Measurements from ENCODE around the gene OPTC. TPM values are rescaled to one million over a fixed set of nuclear protein-coding genes. Genes with fewer than 3 reads are reported as not detected.

Gene OPTC
- total RNA-seq, 5 donors from 2014 or later (not counting 1 experiment from before 2014, with no cell fraction given): not detected

DNA sequence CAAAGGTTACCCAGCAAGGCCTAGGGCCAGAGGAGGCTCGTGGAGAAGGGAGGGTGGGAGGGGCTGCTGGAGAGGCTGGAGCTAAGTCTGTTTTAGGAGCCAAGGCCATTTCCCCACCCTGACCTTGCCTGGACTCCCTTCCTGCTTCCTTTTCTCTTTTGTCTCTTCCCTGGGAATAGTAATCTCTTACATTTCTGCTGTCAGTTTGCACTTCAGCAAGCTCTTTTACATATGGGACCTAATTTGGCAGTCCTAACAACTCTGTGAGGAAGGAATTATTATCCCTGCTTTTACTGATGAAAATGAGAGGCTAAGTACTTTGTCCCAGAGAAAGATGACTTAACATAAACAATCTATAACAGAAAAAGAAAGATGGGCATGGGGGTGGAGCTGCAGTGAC lies 13.8 kb downstream of the OPTC start:
- no peak for DNase-seq
- Mint-ChIP-seq H3K9me3 (no peaks in the 10 kb centered on the region), H3K4me1 (peaks cover 12 to 20% (median 19%) of the 10 kb centered on the region in 3 donors), H3K27me3 (peaks cover 0 to 3% of the 10 kb centered on the region in 2 donors), H3K27ac (no peak overlapping the region), H3K36me3 (no peaks in the 10 kb centered on the region), H3K4me3 (no peak overlapping the region)
- CTCF ChIA-PET: interaction anchor here (1.0 to 1.6 kb wide), 2 partner anchors 106 to 158 kb away, joined by 3 read pairs; no protein-coding TSS in a partner anchor
- Histone ChIP-seq H3K36me3 (ENCODE audit: control insufficient read depth in 2 of 2, extremely low read depth in 1 of 2, insufficient read depth in 1 of 2, low read length in 1 of 2) (no peaks in the 10 kb centered on the region), H3K27me3 (replicated peaks in 1 of 2; ENCODE audit: control insufficient read depth in 2 of 2, extremely low read depth in 1 of 2, insufficient read depth in 2 of 2, low read length in 1 of 2) (peaks cover 0 to 5% of the 10 kb centered on the region in 2 experiments), H3K4me1 (ENCODE audit: control insufficient read depth in 1 of 2, extremely low read depth in 1 of 2, insufficient read depth in 2 of 2, low read length in 2 of 2) (peaks cover 4 to 7% of the 10 kb centered on the region in 2 experiments), H3K4me3 (ENCODE audit: control insufficient read depth in 1 of 2, extremely low read depth in 1 of 2, low read length in 1 of 2) (no peak overlapping the region), H3K27ac (ENCODE audit: low read length) (no peak overlapping the region), H3K9me3 (no peaks in the 10 kb centered on the region)
- POLR2A ChIA-PET: no interaction called here
- ATAC-seq (replicated peaks in 1 of 4): no peak
- no CpG with 5 or more reads among the region's 1 CpG for WGBS (ENCODE audit: insufficient coverage)

DNA sequence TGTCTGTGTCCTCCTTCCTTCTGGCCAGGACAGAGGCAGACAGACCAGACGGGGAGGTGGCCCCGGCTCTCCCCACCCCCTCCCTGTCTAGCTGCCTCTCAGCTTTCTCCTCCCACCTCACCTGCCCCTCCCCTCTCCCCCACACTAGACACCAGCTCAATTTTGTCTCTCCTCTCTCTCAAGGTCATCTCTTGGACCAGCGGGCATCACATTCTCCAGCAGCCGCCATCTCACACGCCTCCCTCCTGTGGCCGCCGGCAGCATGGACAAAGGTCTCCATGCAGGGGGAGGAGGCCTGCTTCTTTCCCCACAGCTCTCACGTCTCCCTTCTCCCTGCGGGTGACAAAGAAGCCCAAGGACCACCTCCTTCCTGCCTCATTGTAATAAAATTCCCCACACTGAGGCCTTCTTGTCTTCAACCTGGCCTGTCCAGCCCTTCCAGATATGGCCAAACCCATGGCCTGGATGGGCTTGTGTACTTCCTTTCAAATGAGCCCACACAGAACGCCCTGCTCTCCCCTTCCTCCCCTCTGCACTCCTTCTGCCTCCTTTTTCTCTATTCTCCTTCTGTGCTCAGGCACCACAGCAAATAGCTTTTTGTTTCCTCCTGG lies 14.6 kb downstream of the OPTC start:
- H3K4me3 ChIP-seq (ENCODE audit: control insufficient read depth in 1 of 2, extremely low read depth in 1 of 2, low read length in 1 of 2): no peak overlapping the region
- peaks cover 11 to 15% of the 10 kb centered on the region in 2 experiments for H3K4me1 ChIP-seq (ENCODE audit: control insufficient read depth in 1 of 2, extremely low read depth in 1 of 2, insufficient read depth in 2 of 2, low read length in 2 of 2)
- no peaks in the 10 kb centered on the region for H3K9me3 Mint-ChIP-seq
- H3K36me3 ChIP-seq (ENCODE audit: control insufficient read depth in 2 of 2, extremely low read depth in 1 of 2, insufficient read depth in 1 of 2, low read length in 1 of 2): no peaks in the 10 kb centered on the region
- no peak overlapping the region for H3K27ac Mint-ChIP-seq
- ATAC-seq (replicated peaks in 1 of 4) (no peak), DNase-seq (no peak)
- H3K27me3 ChIP-seq (replicated peaks in 1 of 2; ENCODE audit: control insufficient read depth in 2 of 2, extremely low read depth in 1 of 2, insufficient read depth in 2 of 2, low read length in 1 of 2): peaks cover 0 to 3% of the 10 kb centered on the region in 2 experiments
- peaks cover 0 to 1% of the 10 kb centered on the region in 2 donors for H3K27me3 Mint-ChIP-seq
- ChIA-PET CTCF (interaction anchor here (1.0 to 1.6 kb wide), 2 partner anchors 105 to 158 kb away, joined by 3 read pairs; no protein-coding TSS in a partner anchor), POLR2A (no interaction called here)
- no peaks in the 10 kb centered on the region for H3K9me3 ChIP-seq
- no peak overlapping the region for H3K4me3 Mint-ChIP-seq
- H3K4me1 Mint-ChIP-seq: peaks cover 20 to 28% (median 27%) of the 10 kb centered on the region in 3 donors
- 81% methylated on average over 10 of the region's 10 CpGs for WGBS (ENCODE audit: insufficient coverage)
- no peaks in the 10 kb centered on the region for H3K36me3 Mint-ChIP-seq
- H3K27ac ChIP-seq (ENCODE audit: low read length): no peak overlapping the region

DNA sequence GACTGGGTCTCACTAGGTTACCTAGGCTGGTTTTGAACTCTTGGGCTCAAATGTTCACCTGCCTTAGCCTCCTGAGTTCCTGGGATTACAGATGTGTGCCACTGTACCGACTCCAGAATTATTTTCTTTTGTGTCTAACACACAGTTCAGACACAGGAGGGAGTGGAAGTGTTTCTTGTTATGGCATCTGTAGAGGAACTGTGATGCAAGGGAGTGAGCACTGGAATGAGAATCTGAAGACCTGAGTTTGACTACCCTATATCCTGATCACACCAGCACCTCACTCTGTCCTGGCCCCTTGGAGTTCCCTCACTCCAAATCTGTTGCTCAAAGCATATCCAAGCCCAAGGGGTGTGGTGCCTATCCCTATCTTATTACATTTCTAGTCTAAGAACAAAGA lies 15.2 kb downstream of the OPTC start:
- Mint-ChIP-seq H3K9me3 (no peaks in the 10 kb centered on the region), H3K27me3 (peaks cover 0 to 2% of the 10 kb centered on the region in 2 donors), H3K4me1 (peaks cover 26 to 34% (median 31%) of the 10 kb centered on the region in 3 donors), H3K4me3 (no peak overlapping the region), H3K27ac (no peak overlapping the region), H3K36me3 (no peaks in the 10 kb centered on the region)
- ATAC-seq (replicated peaks in 1 of 4) (no peak), DNase-seq (no peak)
- Histone ChIP-seq H3K4me3 (ENCODE audit: control insufficient read depth in 1 of 2, extremely low read depth in 1 of 2, low read length in 1 of 2) (no peak overlapping the region), H3K9me3 (no peaks in the 10 kb centered on the region), H3K27ac (ENCODE audit: low read length) (no peak overlapping the region), H3K36me3 (ENCODE audit: control insufficient read depth in 2 of 2, extremely low read depth in 1 of 2, insufficient read depth in 1 of 2, low read length in 1 of 2) (no peaks in the 10 kb centered on the region), H3K4me1 (ENCODE audit: control insufficient read depth in 1 of 2, extremely low read depth in 1 of 2, insufficient read depth in 2 of 2, low read length in 2 of 2) (peaks cover 15 to 21% of the 10 kb centered on the region in 2 experiments), H3K27me3 (replicated peaks in 1 of 2; ENCODE audit: control insufficient read depth in 2 of 2, extremely low read depth in 1 of 2, insufficient read depth in 2 of 2, low read length in 1 of 2) (peaks cover 0 to 7% of the 10 kb centered on the region in 2 experiments)
- ChIA-PET CTCF (interaction anchor here in 1 of 2 donors (0.6 kb wide), 1 partner anchor 194 kb away, joined by 3 read pairs; no protein-coding TSS in a partner anchor), POLR2A (no interaction called here)
- no CpG with 5 or more reads among the region's 1 CpG for WGBS (ENCODE audit: insufficient coverage)

DNA sequence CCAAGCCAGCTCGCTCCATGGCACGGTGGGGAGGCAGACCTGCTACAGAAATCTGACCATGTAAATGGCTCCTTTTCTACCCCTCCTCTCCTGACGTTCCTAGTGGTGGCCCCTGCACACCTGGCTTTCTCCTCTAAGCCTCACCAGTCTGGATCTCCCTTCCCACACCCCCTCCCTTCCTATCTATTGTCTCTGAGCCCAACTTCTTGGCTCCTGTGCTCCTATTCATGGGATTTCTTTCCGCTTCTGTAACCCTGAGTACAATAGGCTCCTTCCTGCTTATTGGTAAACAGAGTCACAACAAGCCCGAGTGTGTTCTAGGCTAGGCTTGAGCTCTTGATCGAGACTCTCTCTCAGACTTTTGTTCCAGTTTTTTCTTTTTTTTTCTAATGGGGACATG lies 17.6 kb downstream of the OPTC start:
- no peaks in the 10 kb centered on the region for H3K36me3 Mint-ChIP-seq
- 92% methylated on average over 6 of the region's 6 CpGs for WGBS (ENCODE audit: insufficient coverage)
- DNase-seq: no peak
- Histone ChIP-seq H3K4me1 (ENCODE audit: control insufficient read depth in 1 of 2, extremely low read depth in 1 of 2, insufficient read depth in 2 of 2, low read length in 2 of 2) (peaks cover 19 to 34% of the 10 kb centered on the region in 2 experiments), H3K36me3 (ENCODE audit: control insufficient read depth in 2 of 2, extremely low read depth in 1 of 2, insufficient read depth in 1 of 2, low read length in 1 of 2) (no peaks in the 10 kb centered on the region), H3K9me3 (no peaks in the 10 kb centered on the region), H3K27me3 (replicated peaks in 1 of 2; ENCODE audit: control insufficient read depth in 2 of 2, extremely low read depth in 1 of 2, insufficient read depth in 2 of 2, low read length in 1 of 2) (peaks cover 0 to 20% of the 10 kb centered on the region in 2 experiments), H3K27ac (ENCODE audit: low read length) (no peak overlapping the region), H3K4me3 (ENCODE audit: control insufficient read depth in 1 of 2, extremely low read depth in 1 of 2, low read length in 1 of 2) (no peak overlapping the region)
- H3K27me3 Mint-ChIP-seq: peaks cover 0 to 8% of the 10 kb centered on the region in 2 donors
- no peaks in the 10 kb centered on the region for H3K9me3 Mint-ChIP-seq
- H3K4me1 Mint-ChIP-seq: peaks cover 31 to 46% (median 36%) of the 10 kb centered on the region in 3 donors
- POLR2A ChIA-PET: no interaction called here
- CTCF ChIA-PET: interaction anchor here in 1 of 2 donors (1.0 kb wide), 1 partner anchor 191 kb away, joined by 4 read pairs; no protein-coding TSS in a partner anchor
- no peak for ATAC-seq (replicated peaks in 1 of 4)
- peak overlapping the region in 1 of 2 donors; percentile 95 for H3K27ac Mint-ChIP-seq
- no peak overlapping the region for H3K4me3 Mint-ChIP-seq

DNA sequence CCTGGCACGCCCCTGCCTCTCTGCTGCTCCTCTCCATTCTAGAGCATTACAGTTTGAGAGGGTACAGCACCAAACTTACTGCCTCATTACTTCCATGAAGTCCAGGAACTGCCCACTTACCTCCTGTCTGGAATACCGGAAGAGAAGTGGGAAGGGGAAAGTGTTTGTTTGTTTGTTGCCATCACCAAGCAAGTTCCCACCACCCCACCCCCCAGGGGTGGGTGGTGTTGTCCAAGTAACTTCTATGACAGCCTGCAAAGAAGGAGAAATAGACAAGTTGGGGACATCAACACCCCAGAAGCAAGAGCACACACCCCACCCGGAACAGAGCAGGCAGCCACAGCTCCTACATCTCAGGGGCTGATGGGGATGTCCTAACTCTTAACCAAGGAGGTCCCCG lies 18.0 kb downstream of the OPTC start:
- H3K9me3 ChIP-seq: no peaks in the 10 kb centered on the region
- H3K36me3 ChIP-seq (ENCODE audit: control insufficient read depth in 2 of 2, extremely low read depth in 1 of 2, insufficient read depth in 1 of 2, low read length in 1 of 2): no peaks in the 10 kb centered on the region
- ChIA-PET CTCF (interaction anchor here in 1 of 2 donors (1.0 kb wide), 1 partner anchor 190 kb away, joined by 4 read pairs; no protein-coding TSS in a partner anchor), POLR2A (no interaction called here)
- Mint-ChIP-seq H3K27me3 (peaks cover 0 to 8% of the 10 kb centered on the region in 2 donors), H3K4me1 (peaks cover 31 to 46% (median 36%) of the 10 kb centered on the region in 3 donors), H3K9me3 (no peaks in the 10 kb centered on the region), H3K36me3 (no peaks in the 10 kb centered on the region), H3K27ac (peak overlapping the region in 1 of 2 donors; percentile 95), H3K4me3 (no peak overlapping the region)
- no peak for ATAC-seq (replicated peaks in 1 of 4)
- no CpG with 5 or more reads among the region's 4 CpGs for WGBS (ENCODE audit: insufficient coverage)
- no peak overlapping the region for H3K27ac ChIP-seq (ENCODE audit: low read length)
- no peak overlapping the region for H3K4me3 ChIP-seq (ENCODE audit: control insufficient read depth in 1 of 2, extremely low read depth in 1 of 2, low read length in 1 of 2)
- no peak for DNase-seq
- peaks cover 0 to 20% of the 10 kb centered on the region in 2 experiments for H3K27me3 ChIP-seq (replicated peaks in 1 of 2; ENCODE audit: control insufficient read depth in 2 of 2, extremely low read depth in 1 of 2, insufficient read depth in 2 of 2, low read length in 1 of 2)
- peaks cover 19 to 34% of the 10 kb centered on the region in 2 experiments for H3K4me1 ChIP-seq (ENCODE audit: control insufficient read depth in 1 of 2, extremely low read depth in 1 of 2, insufficient read depth in 2 of 2, low read length in 2 of 2)

DNA sequence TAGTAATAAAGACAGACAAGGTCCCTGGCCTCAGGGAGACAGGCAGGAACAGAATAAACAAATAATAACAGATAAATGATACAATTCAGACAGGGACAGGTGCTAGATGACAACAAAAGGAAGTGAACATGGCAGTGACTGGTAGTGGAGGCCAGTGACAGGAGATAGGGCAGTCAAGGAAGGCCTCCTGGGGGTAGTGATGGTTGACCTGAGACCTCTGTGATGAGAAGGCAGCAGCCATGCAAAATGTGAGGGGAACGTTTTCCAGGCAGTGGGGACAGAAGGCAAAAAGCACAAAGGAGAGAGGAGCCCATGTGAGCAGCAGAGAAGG lies 18.5 kb downstream of the OPTC start:
- H3K27ac ChIP-seq (ENCODE audit: low read length): no peak overlapping the region
- H3K27me3 ChIP-seq (replicated peaks in 1 of 2; ENCODE audit: control insufficient read depth in 2 of 2, extremely low read depth in 1 of 2, insufficient read depth in 2 of 2, low read length in 1 of 2): peaks cover 0 to 22% of the 10 kb centered on the region in 2 experiments
- no peak overlapping the region for H3K4me3 ChIP-seq (ENCODE audit: control insufficient read depth in 1 of 2, extremely low read depth in 1 of 2, low read length in 1 of 2)
- peaks cover 0 to 8% of the 10 kb centered on the region in 2 donors for H3K27me3 Mint-ChIP-seq
- no peaks in the 10 kb centered on the region for H3K36me3 ChIP-seq (ENCODE audit: control insufficient read depth in 2 of 2, extremely low read depth in 1 of 2, insufficient read depth in 1 of 2, low read length in 1 of 2)
- ChIA-PET CTCF (interaction anchor here (0.6 to 1.0 kb wide), 2 partner anchors 8 to 190 kb away, joined by 3 to 4 read pairs; no protein-coding TSS in a partner anchor), POLR2A (no interaction called here)
- peak overlapping the region; percentile 84 to 95 for H3K27ac Mint-ChIP-seq
- no peaks in the 10 kb centered on the region for H3K36me3 Mint-ChIP-seq
- ATAC-seq (replicated peaks in 1 of 4): no peak
- H3K9me3 ChIP-seq: no peaks in the 10 kb centered on the region
- no peaks in the 10 kb centered on the region for H3K9me3 Mint-ChIP-seq
- 38% methylated on average over 1 of the region's 1 CpG for WGBS (ENCODE audit: insufficient coverage)
- no peak for DNase-seq
- peak overlapping the region in 1 of 3 donors; percentile 79 for H3K4me3 Mint-ChIP-seq
- peaks cover 19 to 34% of the 10 kb centered on the region in 2 experiments for H3K4me1 ChIP-seq (ENCODE audit: control insufficient read depth in 1 of 2, extremely low read depth in 1 of 2, insufficient read depth in 2 of 2, low read length in 2 of 2)
- peaks cover 31 to 49% (median 36%) of the 10 kb centered on the region in 3 donors for H3K4me1 Mint-ChIP-seq

Data from T-cell (primary cell).